H1 (cell line): ENCODE data around the gene SH3RF3. TPM values are rescaled to one million over a fixed set of nuclear protein-coding genes. Genes with fewer than 3 reads are reported as not detected.
A peak's percentile ranks its signal among the peaks of the same experiment; 100 is the strongest.

Source experiments
- CTCF ChIA-PET: fragments of 300-600 bp; sonication (Branson Sonifier 250); formaldehyde crosslinking; loops from one replicate; lab custom pipeline; 2021; ENCODE audit not compliant: partially characterized antibody; lab: Charles Lee
- POLR2A ChIA-PET: fragments of 300-600 bp; sonication (Branson Sonifier 250); formaldehyde crosslinking; loops from one replicate; lab custom pipeline; 2021; ENCODE audit warnings: inconsistent platforms; ENCODE audit not compliant: partially characterized antibody; lab: Charles Lee
- DNase-seq, 2 experiments: peaks; one replicate each; pipeline versions ENCODE4 v3.0.0 to v3.0.0-alpha.2; 2010 to 2022; ENCODE audit warnings: low spot score in 2 of 2, low read depth in 1 of 2, mixed read lengths in 1 of 2
- FAIRE-seq: peaks from 2 replicates; lab custom pipeline; 2011; peaks lifted over from hg19 to GRCh38; lab: Jason Lieb, UNC
- H2AFZ ChIP-seq: 2 replicates; pipeline ENCODE4 v1.8.1; 2012; ENCODE audit warnings: low read length, inconsistent platforms
- H2AK5ac ChIP-seq: 2 replicates; pipeline ENCODE4 v1.6.1; 2013; ENCODE audit warnings: low read depth, low read length
- H2BK120ac ChIP-seq: replicated peaks from 2 replicates; pipeline ENCODE3; 2013; ENCODE audit warnings: low read depth, low read length, inconsistent platforms
- H2BK12ac ChIP-seq: 2 replicates; pipeline ENCODE4 v1.6.1; 2013; ENCODE audit warnings: low read depth, low read length
- H2BK15ac ChIP-seq: 2 replicates; pipeline ENCODE4 v1.6.1; 2013; ENCODE audit warnings: low read length
- H2BK20ac ChIP-seq: 2 replicates; pipeline ENCODE4 v1.6.1; 2013; ENCODE audit warnings: low read length
- H2BK5ac ChIP-seq: 2 replicates; pipeline ENCODE4 v1.6.1; 2013; ENCODE audit warnings: low read depth, low read length
- H3K14ac ChIP-seq: 2 replicates; pipeline ENCODE4 v1.6.1; 2013; ENCODE audit warnings: inconsistent platforms; ENCODE audit not compliant: insufficient read length
- H3K18ac ChIP-seq: 2 replicates; pipeline ENCODE4 v1.6.1; 2013; ENCODE audit warnings: low read length; ENCODE audit errors: extremely low read depth
- H3K23ac ChIP-seq: 2 replicates; pipeline ENCODE4 v1.6.1; 2013; ENCODE audit warnings: inconsistent platforms; ENCODE audit not compliant: insufficient read length
- H3K23me2 ChIP-seq: 2 replicates; pipeline ENCODE4 v1.6.1; 2013; ENCODE audit warnings: low read depth, low read length
- H3K27ac ChIP-seq: 2 replicates; pipeline ENCODE4 v1.6.1; 2011; ENCODE audit warnings: low read depth, low read length, inconsistent platforms
- H3K27me3 ChIP-seq, 4 experiments: replicated peaks in 1 of 4; 1 replicate in 1 of 4; 2 replicates in 3 of 4; pipeline versions ENCODE4 v1.6.1 to v1.8.1; 2011 to 2013; ENCODE audit warnings: low read length in 3 of 4, mild to moderate bottlenecking in 3 of 4, inconsistent platforms in 2 of 4, mixed read lengths in 2 of 4, moderate library complexity in 1 of 4; ENCODE audit not compliant: control insufficient read depth in 3 of 4, insufficient read depth in 3 of 4; ENCODE audit errors: extremely low read depth in 1 of 4
- H3K36me3 ChIP-seq, 4 experiments: 2 replicates each; pipeline versions ENCODE4 v1.6.1 to v1.8.1; 2011 to 2013; ENCODE audit warnings: mild to moderate bottlenecking in 4 of 4, low read length in 3 of 4, moderate library complexity in 2 of 4, control low read depth in 1 of 4, inconsistent platforms in 1 of 4; ENCODE audit not compliant: insufficient read depth in 4 of 4, control insufficient read depth in 2 of 4
- H3K4ac ChIP-seq: replicated peaks from 2 replicates; pipeline ENCODE3; 2013; ENCODE audit warnings: low read length, low read depth, mixed read lengths, inconsistent platforms; ENCODE audit not compliant: insufficient read length
- H3K4me1 ChIP-seq, 4 experiments: replicated peaks in 1 of 4; 1 replicate in 1 of 4; 2 replicates in 3 of 4; pipeline versions ENCODE4 v1.6.1 to v1.8.1; 2011 to 2013; ENCODE audit warnings: low read length in 3 of 4, inconsistent platforms in 2 of 4, mixed read lengths in 1 of 4; ENCODE audit not compliant: insufficient read depth in 4 of 4, control insufficient read depth in 3 of 4
- H3K4me2 ChIP-seq, 2 experiments: 2 replicates each; pipeline versions ENCODE4 v1.6.1 to v1.8.1; 2011 to 2013; ENCODE audit warnings: low read depth in 2 of 2, low read length in 2 of 2, control low read depth in 1 of 2, inconsistent platforms in 1 of 2, mild to moderate bottlenecking in 1 of 2; ENCODE audit not compliant: insufficient read depth in 1 of 2
- H3K4me3 ChIP-seq, 4 experiments: fragments of 200-600, 300-600 bp in 1 of 4; sonication (generic), shearing (Covaris generic), sonication (Bioruptor Twin) in 1 of 4; 2 replicates each; pipeline versions ENCODE4 v1.5.1 to v1.8.1; 2011 to 2016; ENCODE audit warnings: low read length in 4 of 4, low read depth in 3 of 4, control low read depth in 2 of 4, inconsistent platforms in 2 of 4, mild to moderate bottlenecking in 2 of 4, mixed read lengths in 1 of 4, moderate library complexity in 1 of 4; ENCODE audit not compliant: insufficient read depth in 2 of 4; ENCODE audit errors: extremely low read depth in 1 of 4
- H3K56ac ChIP-seq: replicated peaks from 2 replicates; pipeline ENCODE3; 2013; ENCODE audit warnings: low read depth, mild to moderate bottlenecking, mixed read lengths, low read length, inconsistent platforms; ENCODE audit not compliant: insufficient read length
- H3K79me1 ChIP-seq: 2 replicates; pipeline ENCODE4 v1.6.1; 2013; ENCODE audit warnings: low read depth, low read length, control low read depth
- H3K79me2 ChIP-seq, 2 experiments: 2 replicates each; pipeline versions ENCODE4 v1.6.1 to v1.8.1; 2012 to 2013; ENCODE audit warnings: low read length in 2 of 2, mild to moderate bottlenecking in 2 of 2, inconsistent platforms in 1 of 2; ENCODE audit not compliant: insufficient read depth in 2 of 2, control insufficient read depth in 1 of 2
- H3K9ac ChIP-seq, 4 experiments: replicated peaks in 1 of 4; 1 replicate in 1 of 4; 2 replicates in 3 of 4; pipeline versions ENCODE4 v1.6.1 to v1.8.1; 2011 to 2013; ENCODE audit warnings: low read depth in 3 of 4, low read length in 3 of 4, control low read depth in 2 of 4, mild to moderate bottlenecking in 2 of 4, moderate library complexity in 2 of 4, inconsistent platforms in 1 of 4; ENCODE audit errors: extremely low read depth in 1 of 4
- H3K9me3 ChIP-seq, 2 experiments: 2 replicates each; pipeline versions ENCODE4 v1.6.1 to v1.8.1; 2012 to 2013; ENCODE audit warnings: mild to moderate bottlenecking in 2 of 2, moderate library complexity in 2 of 2, control low read depth in 1 of 2, inconsistent platforms in 1 of 2, low read depth in 1 of 2, low read length in 1 of 2, mixed read lengths in 1 of 2; ENCODE audit not compliant: insufficient read depth in 2 of 2
- H4K20me1 ChIP-seq, 2 experiments: replicated peaks in 1 of 2; 2 replicates each; pipeline versions ENCODE3 to v1.8.1; 2011 to 2013; ENCODE audit warnings: inconsistent platforms in 2 of 2, low read length in 2 of 2, mild to moderate bottlenecking in 1 of 2; ENCODE audit not compliant: insufficient read depth in 2 of 2, control insufficient read depth in 1 of 2
- H4K5ac ChIP-seq: 2 replicates; pipeline ENCODE4 v1.6.1; 2013; ENCODE audit warnings: low read length, low read depth, mixed read lengths, inconsistent platforms; ENCODE audit not compliant: insufficient read length
- H4K8ac ChIP-seq: 2 replicates; pipeline ENCODE4 v1.8.0; 2013; ENCODE audit warnings: mild to moderate bottlenecking, moderate library complexity, low read length, inconsistent platforms; ENCODE audit not compliant: insufficient read depth; ENCODE audit errors: extremely low read depth
- H4K91ac ChIP-seq: replicated peaks from 2 replicates; pipeline ENCODE3; 2013; ENCODE audit warnings: low read length, mixed read lengths, inconsistent platforms; ENCODE audit not compliant: insufficient read length
- GTF2F1 ChIP-seq: IDR thresholded peaks from 2 replicates; pipeline ENCODE4 v1.6.1; 2012; ENCODE audit warnings: low read depth, low read length, improper control_type of control experiment, borderline replicate concordance
- HDAC2 ChIP-seq, 2 experiments: fragments of 300-600 bp in 1 of 2; sonication (generic) in 1 of 2; IDR thresholded peaks; 2 replicates each; pipeline ENCODE4 v1.6.1; 2011 to 2012; ENCODE audit warnings: low read depth in 2 of 2, low read length in 2 of 2, mild to moderate bottlenecking in 2 of 2, moderate library complexity in 2 of 2, borderline replicate concordance in 1 of 2, inconsistent platforms in 1 of 2
- POLR2A ChIP-seq, 2 experiments: IDR thresholded peaks; 1 replicate in 1 of 2; 2 replicates in 1 of 2; pipeline ENCODE4 v1.6.1; 2011; ENCODE audit warnings: low read depth in 2 of 2, low read length in 2 of 2, mild to moderate bottlenecking in 2 of 2; ENCODE audit errors: control extremely low read depth in 1 of 2
- WGBS, 2 experiments: shearing (Covaris generic) in 1 of 2; methylation state at CpG; one replicate each; pipeline versions ENCODE4 v1.1.6 to v1.1.7; 2013 to 2015; ENCODE audit warnings: low lambda C conversion rate in 2 of 2, mixed read lengths in 2 of 2, inconsistent platforms in 1 of 2, low coverage in 1 of 2, missing lambda C conversion rate in 1 of 2; ENCODE audit not compliant: insufficient replicate concordance in 2 of 2, insufficient coverage in 1 of 2, insufficient read length in 1 of 2; ENCODE audit errors: extremely low coverage in 1 of 2, missing lambda C conversion rate in 1 of 2; 5-methylcytosine and 5-hydroxymethylcytosine counted together
- polyA plus RNA-seq, 7 experiments: library from polyadenylated mRNA; depleted of rRNA in 3 of 7; stranded (reverse) in 5 of 7; unstranded in 2 of 7; fragments of >200 nt in 5 of 7; fragments of 200-250 nt in 2 of 7; gene quantifications; 1 replicate in 5 of 7; 2 replicates in 1 of 7; 4 replicates in 1 of 7; pipeline versions ENCODE4 v1.2.1 to v1.2.3, GENCODE V29; 2011 to 2013; ENCODE audit warnings: missing spikeins in 2 of 7, mixed read lengths in 2 of 7
- total RNA-seq: library from RNA; stranded (reverse); fragmentation: NEBNext Ultra II Directional; extraction: Animal tissue kit (Norgen Biotek cat#: 25700); gene quantifications from 2 replicates; pipeline ENCODE4 v1.2.1, GENCODE V29; 2021

Gene SH3RF3
- total and polyA plus RNA-seq, 2 of the 8 experiments (the other 6 are each of a cell fraction or from before 2014, with no cell fraction given) = 0.11 to 0.65 TPM

- no peak overlapping the region for H4K91ac ChIP-seq
- DNase-seq (peak in 1 of 2 experiments; percentile 10), FAIRE-seq (no peak)
- no peak overlapping the region for H2BK120ac ChIP-seq
- H3K4me2 ChIP-seq = no peak overlapping the region
- H3K18ac ChIP-seq = no peak overlapping the region
- no peak overlapping the region for H3K4me3 ChIP-seq
- no peaks in the 10 kb centered on the region for H3K4me1 ChIP-seq
- H3K79me2 ChIP-seq = no peaks in the 10 kb centered on the region
- peaks cover 0 to 2% of the 10 kb centered on the region in 2 experiments for H4K20me1 ChIP-seq
- no peaks in the 10 kb centered on the region for H3K23me2 ChIP-seq
- H3K14ac ChIP-seq = no peak overlapping the region
- H3K36me3 ChIP-seq = no peaks in the 10 kb centered on the region
- H3K27ac ChIP-seq = no peak overlapping the region
- no peak overlapping the region for H3K23ac ChIP-seq
- H3K79me1 ChIP-seq = no peaks in the 10 kb centered on the region
- H2BK12ac ChIP-seq = no peak overlapping the region
- no peak overlapping the region for H3K4ac ChIP-seq
- no peaks in the 10 kb centered on the region for H3K9me3 ChIP-seq
- 83% methylated on average over 4 of the region's 4 CpGs; no CpG with 5 or more reads in 1 of the 2 experiments for WGBS, 2 experiments
- no peak overlapping the region for H2AK5ac ChIP-seq
- no peak overlapping the region for H3K56ac ChIP-seq
- ChIA-PET POLR2A (no interaction called here), CTCF (no interaction called here)
- H2BK5ac ChIP-seq = no peak overlapping the region
- no peak overlapping the region for H3K9ac ChIP-seq
- no peak overlapping the region for H4K5ac ChIP-seq
- H4K8ac ChIP-seq = no peak overlapping the region
- no peak for TF ChIP-seq GTF2F1
- TF ChIP-seq HDAC2 (IDR thresholded peaks at IDR 0.05; ENCODE audit: borderline replicate concordance in 1 of 2, low read depth in 2 of 2, low read length in 2 of 2) = no peak
- TF ChIP-seq POLR2A (IDR thresholded peaks at IDR 0.05; ENCODE audit: control extremely low read depth in 1 of 2, low read depth in 2 of 2, low read length in 2 of 2) = no peak
- no peak overlapping the region for H2AFZ ChIP-seq
- no peak overlapping the region for H2BK15ac ChIP-seq
- no peak overlapping the region for H2BK20ac ChIP-seq
- H3K27me3 ChIP-seq = no peaks in the 10 kb centered on the region
These were observed 243.2 kb downstream of the SH3RF3 start for GRCh38 chr2:109372171-109372568.
